GM19452 (cell line): ENCODE data around the gene HLF.
A peak's percentile ranks its signal among the peaks of the same experiment; 100 is the strongest.

Experiments
- ATAC-seq: cut with Tn5 transposase; IDR thresholded peaks from one replicate; pipeline ENCODE4 v1.9.1; 2021; ENCODE audit not compliant: unreplicated experiment

Gene HLF

GRCh38 chr17:55254375-55254774 lies 10.4 kb upstream of the HLF start:
- ATAC-seq = no peak

- ATAC-seq = no peak
Observed at GRCh38 chr17:55258578-55259135, 6.1 kb upstream of the HLF start.

GRCh38 chr17:55259684-55260111 lies 5.1 kb upstream of the HLF start:
- ATAC-seq = no peak

- ATAC-seq = no peak
Observed at GRCh38 chr17:55261311-55261710, 3.4 kb upstream of the HLF start.

- no peak for ATAC-seq
Observed at GRCh38 chr17:55263569-55264277, 1.0 kb upstream of the HLF start.

GRCh38 chr17:55264278-55264644 lies 499 bp upstream of the HLF start:
- ATAC-seq = peak; percentile 3

GRCh38 chr17:55265311-55266021 lies 706 bp downstream of the HLF start:
- ATAC-seq = no peak

GRCh38 chr17:55266051-55266957 lies 1.5 kb downstream of the HLF start:
- ATAC-seq = no peak

- no peak for ATAC-seq
Observed at GRCh38 chr17:55266958-55267688, 2.4 kb downstream of the HLF start.

- no peak for ATAC-seq
Observed at GRCh38 chr17:55267777-55268648, 3.3 kb downstream of the HLF start.

- ATAC-seq = no peak
Observed at GRCh38 chr17:55268649-55269480, 4.1 kb downstream of the HLF start.

GRCh38 chr17:55269894-55270293 lies 5.1 kb downstream of the HLF start:
- no peak for ATAC-seq

- no peak for ATAC-seq
Observed at GRCh38 chr17:55271223-55271571, 6.4 kb downstream of the HLF start.

- ATAC-seq = no peak
Observed at GRCh38 chr17:55271958-55272710, 7.4 kb downstream of the HLF start.

GRCh38 chr17:55272711-55273578 lies 8.2 kb downstream of the HLF start:
- no peak for ATAC-seq

- ATAC-seq = no peak
Observed at GRCh38 chr17:55273579-55274354, 9.0 kb downstream of the HLF start.
